SU-DHL-6 (cell line): ENCODE results near the gene CACNB3.

Experiments
- CTCF ChIP-seq: fragments of 200-600 bp; sonication (generic); IDR thresholded peaks from one replicate; pipeline ENCODE4 v1.5.1; 2017; ENCODE audit warnings: antibody characterized with exemption, mild to moderate bottlenecking, low read length, moderate library complexity; ENCODE audit not compliant: insufficient read depth, poor library complexity, severe bottlenecking
- EZH2phosphoT487 ChIP-seq: fragments of 200-600 bp; sonication (generic), shearing (Covaris generic); conservative IDR thresholded peaks from 2 replicates; pipeline ENCODE4 v1.6.1; 2018; ENCODE audit warnings: mild to moderate bottlenecking, antibody characterized with exemption, low read length, moderate library complexity, mixed read lengths

- TF ChIP-seq CTCF (no peak), EZH2phosphoT487 (no peak)
Measured at GRCh38 chr12:48787791-48788523, 30.3 kb upstream of the CACNB3 start.
